Omental fat pad (tissue), 4 donors: ENCODE data around the gene DCXR. TPM values are rescaled to one million over a fixed set of nuclear protein-coding genes. Genes with fewer than 3 reads are reported as not detected.

Source experiments
- ATAC-seq: fragments of 150-250 bp; one replicate; pipeline ENCODE4 v1.9.1; 2016; ENCODE audit warnings: mild to moderate bottlenecking, moderate library complexity; ENCODE audit not compliant: low FRiP score
- DNase-seq: peaks from one replicate; pipeline ENCODE4 v3.0.0-alpha.2; 2019; ENCODE audit warnings: low spot score
- CTCF ChIP-seq, 3 donors: fragments of 450-650 bp; IDR thresholded peaks; one replicate each; pipeline ENCODE4 v1.5.1; 2016 to 2017; ENCODE audit warnings: antibody characterized with exemption in 3 of 3, mild to moderate bottlenecking in 3 of 3, moderate library complexity in 2 of 3
- total RNA-seq, 4 donors: library from RNA; depleted of rRNA; stranded (reverse); fragments of >200 nt; gene quantifications; one replicate each; pipeline ENCODE4 v1.1.0, GENCODE V29; 2016

DCXR gene
- total RNA-seq, 4 donors from 2014 or later: 190 to 327 (median 225) TPM

- no peak for TF ChIP-seq CTCF (IDR thresholded peaks at IDR 0.05)
- DNase-seq (no peak), ATAC-seq (no peak)
These were observed 29.1 kb downstream of the DCXR start for GRCh38 chr17:82008258-82008940.

- no peak for ATAC-seq
- no peak for TF ChIP-seq CTCF (IDR thresholded peaks at IDR 0.05)
- no peak for DNase-seq
These were observed 29.8 kb downstream of the DCXR start for GRCh38 chr17:82007495-82008257.

- DNase-seq (no peak), ATAC-seq (no peak)
- no peak for TF ChIP-seq CTCF (IDR thresholded peaks at IDR 0.05)
These were observed 30.3 kb downstream of the DCXR start for GRCh38 chr17:82007228-82007494.

GRCh38 chr17:82006468-82007227, 30.8 kb downstream of the DCXR start:
- ATAC-seq (peak; percentile 35), DNase-seq (no peak)
- TF ChIP-seq CTCF (IDR thresholded peaks at IDR 0.05): no peak

GRCh38 chr17:82005701-82006348, 31.7 kb downstream of the DCXR start:
- DNase-seq: no peak
- TF ChIP-seq CTCF (IDR thresholded peaks at IDR 0.05): no peak
- ATAC-seq: no peak

GRCh38 chr17:82004517-82005455, 32.7 kb downstream of the DCXR start:
- DNase-seq: no peak
- no peak for TF ChIP-seq CTCF (IDR thresholded peaks at IDR 0.05)

More at GRCh38 chr17:82004517-82005455, 32.7 kb downstream of the DCXR start:
- no peak for ATAC-seq
